ENCODE data around the gene COX6A2. TPM values are rescaled to one million over a fixed set of nuclear protein-coding genes. Genes with fewer than 3 reads are reported as not detected.

The COX6A2 gene
- total RNA-seq, 1 donor from 2014 or later = not detected

DNA sequence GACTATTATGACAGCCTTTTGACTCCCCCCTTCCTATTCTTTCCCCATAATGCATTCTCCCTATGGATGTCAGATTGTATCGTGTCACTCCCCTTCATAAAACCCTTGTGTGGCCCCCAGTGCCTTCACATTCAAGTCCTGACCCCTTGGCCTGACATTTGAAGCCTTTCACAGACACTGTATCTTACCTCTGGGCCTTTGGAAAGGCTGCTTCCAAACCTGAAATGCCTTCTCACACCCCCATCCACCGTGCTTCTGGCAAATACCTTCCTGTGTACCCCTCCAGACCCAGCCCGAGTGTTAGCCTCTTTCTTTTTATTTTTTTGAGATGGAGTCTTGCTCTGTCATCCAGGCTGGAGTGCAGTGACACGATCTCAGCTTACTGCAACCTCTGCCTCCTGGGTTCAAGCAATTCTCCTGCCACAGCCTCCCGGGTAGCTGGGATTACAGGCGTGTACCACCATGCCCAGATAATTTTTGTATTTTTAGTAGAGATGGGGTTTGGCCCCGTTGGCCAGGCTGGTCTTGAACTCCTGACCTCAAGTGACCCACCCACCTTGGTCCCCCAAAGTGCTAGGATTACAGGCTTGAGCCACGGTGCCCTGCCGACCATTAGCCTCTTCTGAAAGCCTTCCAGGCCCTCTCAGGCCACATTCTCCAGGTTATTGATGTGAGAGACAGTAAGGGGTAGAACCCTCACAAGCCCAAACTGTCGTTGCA lies 33.2 kb upstream of the COX6A2 start:
- no peaks in the 10 kb centered on the region for H3K9me3 ChIP-seq
- no peak overlapping the region for H3K4me3 ChIP-seq
- DNase-seq (ENCODE audit: low spot score in 2 of 2) = peak in 1 of 2 donors; percentile 55
- intact Hi-C loops (cut with DNase I) = no loop called here
- peaks cover 32 to 42% of the 10 kb centered on the region in 2 donors for H3K36me3 ChIP-seq
- peak overlapping the region in 1 of 2 donors; percentile 86 for H3K27ac ChIP-seq
- no peaks in the 10 kb centered on the region for H3K27me3 ChIP-seq
- H3K4me1 ChIP-seq = peaks cover 20 to 26% of the 10 kb centered on the region in 2 donors
- TF ChIP-seq, protein P1, sequence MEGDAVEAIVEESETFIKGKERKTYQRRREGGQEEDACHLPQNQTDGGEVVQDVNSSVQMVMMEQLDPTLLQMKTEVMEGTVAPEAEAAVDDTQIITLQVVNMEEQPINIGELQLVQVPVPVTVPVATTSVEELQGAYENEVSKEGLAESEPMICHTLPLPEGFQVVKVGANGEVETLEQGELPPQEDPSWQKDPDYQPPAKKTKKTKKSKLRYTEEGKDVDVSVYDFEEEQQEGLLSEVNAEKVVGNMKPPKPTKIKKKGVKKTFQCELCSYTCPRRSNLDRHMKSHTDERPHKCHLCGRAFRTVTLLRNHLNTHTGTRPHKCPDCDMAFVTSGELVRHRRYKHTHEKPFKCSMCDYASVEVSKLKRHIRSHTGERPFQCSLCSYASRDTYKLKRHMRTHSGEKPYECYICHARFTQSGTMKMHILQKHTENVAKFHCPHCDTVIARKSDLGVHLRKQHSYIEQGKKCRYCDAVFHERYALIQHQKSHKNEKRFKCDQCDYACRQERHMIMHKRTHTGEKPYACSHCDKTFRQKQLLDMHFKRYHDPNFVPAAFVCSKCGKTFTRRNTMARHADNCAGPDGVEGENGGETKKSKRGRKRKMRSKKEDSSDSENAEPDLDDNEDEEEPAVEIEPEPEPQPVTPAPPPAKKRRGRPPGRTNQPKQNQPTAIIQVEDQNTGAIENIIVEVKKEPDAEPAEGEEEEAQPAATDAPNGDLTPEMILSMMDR (IDR thresholded peaks at IDR 0.05) = no peak

DNA sequence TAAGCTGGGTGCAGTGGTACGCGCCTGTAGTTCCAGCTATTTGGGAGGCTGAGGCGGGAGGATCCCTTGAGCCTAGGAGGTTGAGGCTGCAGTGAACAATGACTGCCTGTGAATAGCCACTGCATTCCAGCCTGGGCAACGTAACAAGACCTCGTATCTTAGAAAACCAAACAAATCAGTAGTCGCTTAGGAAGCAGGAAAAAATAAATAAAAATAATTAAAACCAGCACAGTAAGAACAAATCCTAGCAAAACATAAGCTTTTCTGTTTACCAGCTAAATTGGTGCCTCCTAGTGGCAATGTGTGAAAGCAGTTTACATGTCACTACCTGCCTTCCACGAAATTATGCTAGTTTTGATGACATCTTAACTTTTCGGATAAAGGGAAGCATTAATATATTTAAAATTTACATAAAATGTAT lies 32.4 kb upstream of the COX6A2 start:
- Histone ChIP-seq H3K9me3 (no peaks in the 10 kb centered on the region), H3K27me3 (no peaks in the 10 kb centered on the region), H3K36me3 (peaks cover 24 to 34% of the 10 kb centered on the region in 2 donors), H3K4me1 (peaks cover 20 to 34% of the 10 kb centered on the region in 2 donors), H3K27ac (peak overlapping the region; percentile 86 to 100), H3K4me3 (peak overlapping the region; percentile 59 to 75)
- intact Hi-C loops (cut with DNase I) = loop anchor here (1.0 kb wide), 1 partner anchor 11 kb away; no protein-coding TSS in a partner anchor
- peak in 1 of 2 donors; percentile 60 for DNase-seq (ENCODE audit: low spot score in 2 of 2)
- TF ChIP-seq, protein P1 (IDR thresholded peaks at IDR 0.05) = peak; percentile 15 to 55 (median 52)

DNA sequence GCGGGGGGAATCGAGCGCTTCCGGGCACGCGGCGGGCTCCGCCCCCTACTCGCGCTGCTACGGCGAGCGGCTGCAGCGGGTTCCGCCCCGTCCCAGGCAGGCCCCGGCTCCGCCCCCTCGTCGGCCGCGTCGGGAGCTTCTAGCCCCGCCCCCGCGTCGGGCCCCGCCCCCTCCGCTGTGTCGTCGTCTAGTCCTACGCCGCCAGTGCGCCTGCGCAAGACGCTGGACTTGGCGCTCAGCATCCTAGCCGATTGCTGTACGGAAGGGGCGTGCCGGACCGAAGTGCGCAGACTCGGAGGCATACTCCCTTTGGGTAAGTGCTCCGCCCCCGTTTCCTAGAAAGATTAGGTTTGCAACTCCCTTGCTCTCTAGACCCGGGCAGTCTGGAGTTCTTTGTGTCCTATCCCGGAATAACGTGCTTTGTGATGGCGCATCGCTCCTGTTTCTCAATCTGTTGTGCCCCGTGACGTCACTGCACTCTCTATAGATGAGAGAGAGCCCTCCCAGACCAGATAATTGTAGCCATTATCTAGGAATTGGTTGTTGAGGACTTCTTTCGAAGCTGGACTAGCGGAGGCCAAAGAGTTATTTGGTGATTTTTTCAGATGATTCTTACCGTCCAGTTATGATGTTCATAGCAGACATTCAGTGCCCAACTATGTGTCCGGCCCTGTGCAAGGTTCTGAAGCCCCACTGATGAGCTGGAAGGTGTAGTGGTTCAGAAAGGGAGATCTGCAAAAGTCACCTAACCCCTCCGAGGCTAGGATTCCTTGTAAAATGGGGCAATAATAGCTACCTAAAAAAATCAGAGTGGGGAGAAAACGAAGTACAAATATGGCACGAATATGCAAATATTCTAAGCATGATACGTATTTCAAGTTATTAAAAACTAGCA lies 31.8 kb upstream of the COX6A2 start:
- peak; percentile 99 to 100 for DNase-seq (ENCODE audit: low spot score in 2 of 2)
- Histone ChIP-seq H3K27me3 (no peaks in the 10 kb centered on the region), H3K4me3 (peak overlapping the region; percentile 75 to 84), H3K4me1 (peaks cover 20 to 41% of the 10 kb centered on the region in 2 donors), H3K36me3 (peaks cover 19 to 28% of the 10 kb centered on the region in 2 donors), H3K27ac (peak overlapping the region; percentile 99 to 100), H3K9me3 (no peaks in the 10 kb centered on the region)
- TF ChIP-seq, protein P1 (IDR thresholded peaks at IDR 0.05) = no peak
- intact Hi-C loops (cut with DNase I) = loop anchor here (1.0 to 10.0 kb wide), 9 partner anchors 11 to 1655 kb away; partner anchors contain the start of genes FBRS, KAT8, MAZ and RUSF1

DNA sequence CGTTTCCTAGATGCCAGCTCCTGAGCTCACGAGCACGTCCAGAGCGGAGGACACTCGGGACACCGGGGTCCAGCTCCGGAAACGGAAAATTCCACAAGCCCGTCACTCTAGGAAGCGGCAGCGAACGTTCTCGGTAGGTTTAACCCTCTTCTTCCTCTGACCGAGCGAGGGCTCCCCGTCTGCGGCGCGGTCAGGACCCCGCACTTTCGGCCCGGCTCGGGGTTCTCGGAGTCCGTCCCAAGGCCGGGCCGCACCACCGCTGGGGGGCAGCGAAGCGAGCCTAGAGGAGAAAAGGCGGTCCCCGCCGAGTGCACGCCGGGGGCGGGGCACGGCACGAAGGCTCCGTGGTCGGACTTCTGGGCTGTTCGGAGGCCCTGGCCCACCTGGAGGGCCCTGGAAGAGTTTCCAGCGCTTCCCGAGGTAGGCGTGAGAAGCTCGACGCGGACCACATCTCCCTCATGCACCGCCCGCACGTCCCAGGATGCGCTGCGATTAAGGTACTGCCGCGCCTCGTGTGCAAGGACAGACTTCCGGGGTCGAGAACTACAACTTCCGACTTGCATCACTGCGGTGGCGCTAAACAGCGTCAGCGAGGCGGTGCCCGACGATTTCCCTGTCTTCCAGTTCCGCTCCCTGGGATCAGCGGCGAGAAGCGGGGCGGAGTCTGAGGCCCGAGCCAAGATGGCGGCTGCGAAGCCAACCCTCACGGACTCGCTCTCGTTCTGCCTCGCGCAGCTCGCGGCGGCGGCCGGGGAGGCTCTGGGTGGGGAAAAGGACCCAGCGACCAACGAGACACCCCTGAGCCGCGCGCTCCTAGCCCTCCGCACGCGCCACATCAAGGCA lies 30.9 kb upstream of the COX6A2 start, which contains the start of gene ARMC5:
Gene ARMC5, plus strand, starts transcription at position 658 of the 843 bp plus-strand sequence. Its CDS starts 24 bp downstream, at position 682.
- Histone ChIP-seq H3K4me3 (peak within 1 kb of the TSS; percentile 75 to 84), H3K4me1 (peaks cover 20 to 47% of the 10 kb centered on the region in 2 donors), H3K36me3 (peaks cover 13 to 19% of the 10 kb centered on the region in 2 donors), H3K27me3 (no peaks in the 10 kb centered on the region), H3K27ac (peak within 1 kb of the TSS; percentile 99 to 100), H3K9me3 (no peaks in the 10 kb centered on the region)
- DNase-seq (ENCODE audit: low spot score in 2 of 2) = peak; percentile 86 to 98
- TF ChIP-seq, protein P1 (IDR thresholded peaks at IDR 0.05) = peak; percentile 55 to 67 (median 64)
- intact Hi-C loops (cut with DNase I) = loop anchor here (1.0 to 10.0 kb wide), 8 partner anchors 16 to 1654 kb away; partner anchors contain the start of genes FBRS, KAT8, MAZ and RUSF1
